K562 (cell line): ENCODE measurements around the gene SLIRP.

Experiments used
- CC2D1A ChIP-seq: fragments of 450-650 bp; IDR thresholded peaks from 2 replicates; pipeline ENCODE4 v1.6.1; 2017; ENCODE audit warnings: mild to moderate bottlenecking
- CTCF ChIP-seq, 3 experiments: IDR thresholded peaks in 2 of 3; conservative IDR thresholded peaks in 1 of 3; 2 replicates each; pipeline ENCODE4 v1.5.1; 2011 to 2012; ENCODE audit warnings: low read length in 3 of 3, mild to moderate bottlenecking in 3 of 3, control low read depth in 2 of 3, improper control_type of control experiment in 1 of 3, inconsistent platforms in 1 of 3, low read depth in 1 of 3, mixed read lengths in 1 of 3, moderate library complexity in 1 of 3; ENCODE audit not compliant: insufficient read depth in 2 of 3
- HNRNPH1 ChIP-seq: fragments of 200-400 bp; formaldehyde crosslinking; optimal IDR thresholded peaks from 2 replicates; pipeline ENCODE3; 2017; ENCODE audit warnings: low read depth, mild to moderate bottlenecking, low read length, moderate library complexity
- PHF8 ChIP-seq: fragments of 200-600 bp; sonication (generic); IDR thresholded peaks from 2 replicates; pipeline ENCODE4 v1.6.1; 2012; ENCODE audit warnings: mixed run types, mild to moderate bottlenecking, inconsistent platforms, low read length, moderate library complexity, borderline replicate concordance
- POLR2AphosphoS5 ChIP-seq: IDR thresholded peaks from 2 replicates; pipeline ENCODE4 v1.6.1; 2011; ENCODE audit warnings: mild to moderate bottlenecking, low read depth, low read length, moderate library complexity; ENCODE audit not compliant: control insufficient read depth, insufficient read depth
- PRDM10 ChIP-seq: fragments of 450-650 bp; IDR thresholded peaks from 2 replicates; pipeline ENCODE4 v1.6.1; 2018; ENCODE audit not compliant: partially characterized antibody
- SMARCA5 ChIP-seq: fragments of 450-650 bp; IDR thresholded peaks from 2 replicates; pipeline ENCODE4 v1.6.1; 2016

- TF ChIP-seq CC2D1A (no peak), PHF8 (no peak), SMARCA5 (no peak), CTCF (IDR thresholded peaks at IDR 0.05 in 2 of 3, conservative IDR thresholded peaks at IDR 0.05 in 1 of 3; ENCODE audit: insufficient read depth in 2 of 3, low read depth in 1 of 3, low read length in 3 of 3) (no peak), POLR2AphosphoS5 (no peak), PRDM10 (no peak), HNRNPH1 (no peak)
Observed at GRCh38 chr14:77730976-77731497, 23.1 kb downstream of the SLIRP start.
